Vagina (tissue), 2 donors: Measurements from ENCODE around the gene DNM2.

ENCODE experiments used
- POLR2A ChIP-seq, 2 donors: fragments of 450-650 bp; IDR thresholded peaks; one replicate each; pipeline ENCODE4 v1.6.1; 2017; ENCODE audit warnings: antibody characterized with exemption in 2 of 2, mild to moderate bottlenecking in 2 of 2, moderate library complexity in 2 of 2
- POLR2AphosphoS5 ChIP-seq, 2 donors: sonication (generic); formaldehyde crosslinking; IDR thresholded peaks; one replicate each; pipeline ENCODE4 v1.9.0; 2017; ENCODE audit warnings: antibody characterized with exemption in 2 of 2, mild to moderate bottlenecking in 2 of 2, low read depth in 1 of 2; ENCODE audit not compliant: insufficient read depth in 1 of 2
- TF ChIP-seq, protein P1 (sequence below), 3 experiments: fragments of 450-650 bp in 2 of 3; fragments of 200-600 bp in 1 of 3; sonication (generic) in 1 of 3; IDR thresholded peaks; one replicate each; pipeline ENCODE4 v1.5.1; 2017 to 2019; ENCODE audit warnings: antibody characterized with exemption in 3 of 3, mild to moderate bottlenecking in 2 of 3, moderate library complexity in 2 of 3

DNA sequence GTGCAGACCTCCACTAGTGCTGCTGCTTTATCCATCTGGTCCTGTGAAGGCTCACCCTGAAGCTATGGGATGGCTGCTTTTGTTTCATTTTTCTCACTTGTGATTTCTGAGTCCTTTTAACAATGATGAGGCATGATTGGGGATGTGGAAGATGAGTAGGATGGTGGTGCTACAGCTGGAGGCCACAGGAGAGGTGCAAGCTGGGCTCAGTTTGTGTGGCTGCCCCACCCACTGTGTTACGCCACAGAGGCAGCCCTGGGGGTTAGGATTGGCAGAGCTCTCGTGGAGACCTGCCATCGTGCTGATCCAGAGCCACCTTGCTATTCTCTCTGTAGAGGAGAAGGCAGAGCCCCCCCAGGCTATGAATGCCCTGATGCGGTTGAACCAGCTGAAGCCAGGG lies 36.2 kb upstream of the DNM2 start:
- no peak for TF ChIP-seq POLR2AphosphoS5 (IDR thresholded peaks at IDR 0.05; ENCODE audit: insufficient read depth in 1 of 2, low read depth in 1 of 2)
- TF ChIP-seq, protein P1, sequence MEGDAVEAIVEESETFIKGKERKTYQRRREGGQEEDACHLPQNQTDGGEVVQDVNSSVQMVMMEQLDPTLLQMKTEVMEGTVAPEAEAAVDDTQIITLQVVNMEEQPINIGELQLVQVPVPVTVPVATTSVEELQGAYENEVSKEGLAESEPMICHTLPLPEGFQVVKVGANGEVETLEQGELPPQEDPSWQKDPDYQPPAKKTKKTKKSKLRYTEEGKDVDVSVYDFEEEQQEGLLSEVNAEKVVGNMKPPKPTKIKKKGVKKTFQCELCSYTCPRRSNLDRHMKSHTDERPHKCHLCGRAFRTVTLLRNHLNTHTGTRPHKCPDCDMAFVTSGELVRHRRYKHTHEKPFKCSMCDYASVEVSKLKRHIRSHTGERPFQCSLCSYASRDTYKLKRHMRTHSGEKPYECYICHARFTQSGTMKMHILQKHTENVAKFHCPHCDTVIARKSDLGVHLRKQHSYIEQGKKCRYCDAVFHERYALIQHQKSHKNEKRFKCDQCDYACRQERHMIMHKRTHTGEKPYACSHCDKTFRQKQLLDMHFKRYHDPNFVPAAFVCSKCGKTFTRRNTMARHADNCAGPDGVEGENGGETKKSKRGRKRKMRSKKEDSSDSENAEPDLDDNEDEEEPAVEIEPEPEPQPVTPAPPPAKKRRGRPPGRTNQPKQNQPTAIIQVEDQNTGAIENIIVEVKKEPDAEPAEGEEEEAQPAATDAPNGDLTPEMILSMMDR (IDR thresholded peaks at IDR 0.05): no peak
- no peak for TF ChIP-seq POLR2A (IDR thresholded peaks at IDR 0.05)
